GM12892 (cell line): Measurements from ENCODE around the gene MRPL27.

Experiments
- POLR2A ChIP-seq: IDR thresholded peaks from 2 replicates; pipeline ENCODE4 v1.6.1; 2011; ENCODE audit warnings: low read depth, low read length, control low read depth
- TAF1 ChIP-seq: IDR thresholded peaks from 2 replicates; pipeline ENCODE4 v1.6.1; 2011; ENCODE audit warnings: low read depth, mild to moderate bottlenecking, control low read depth, low read length, borderline replicate concordance

GRCh38 chr17:50396261-50397110, 23.5 kb upstream of the MRPL27 start:
- TF ChIP-seq POLR2A (no peak), TAF1 (no peak)
